AG20443 (cell line): ENCODE measurements around the gene NKTR.

Experiments
- DNase-seq: peaks from one replicate; pipeline ENCODE4 v3.0.0; 2012; ENCODE audit warnings: low spot score, mixed read lengths

NKTR gene

GRCh38 chr3:42662813-42663535, 62.5 kb downstream of the NKTR start:
- peak; percentile 9 for DNase-seq

- peak; percentile 11 for DNase-seq
Measured at GRCh38 chr3:42663581-42664437, 63.3 kb downstream of the NKTR start.

GRCh38 chr3:42664438-42664803, 63.9 kb downstream of the NKTR start:
- DNase-seq, result no peak

GRCh38 chr3:42665050-42665878, 64.8 kb downstream of the NKTR start:
- peak; percentile 8 for DNase-seq

- DNase-seq, result peak; percentile 9
Measured at GRCh38 chr3:42666022-42666421, 65.5 kb downstream of the NKTR start.

GRCh38 chr3:42666577-42666998, 66.1 kb downstream of the NKTR start:
- peak; percentile 11 for DNase-seq

- DNase-seq, result peak; percentile 9
Measured at GRCh38 chr3:42667096-42667522, 66.6 kb downstream of the NKTR start.

GRCh38 chr3:42667523-42668412, 67.3 kb downstream of the NKTR start:
- peak; percentile 11 for DNase-seq

GRCh38 chr3:42668413-42668760, 67.9 kb downstream of the NKTR start:
- DNase-seq, result peak; percentile 7

GRCh38 chr3:42668793-42669217, 68.3 kb downstream of the NKTR start:
- peak; percentile 51 for DNase-seq

- DNase-seq, result peak; percentile 7
Measured at GRCh38 chr3:42670051-42670576, 69.6 kb downstream of the NKTR start.

- DNase-seq, result no peak
Measured at GRCh38 chr3:42670670-42671069, 70.2 kb downstream of the NKTR start.

GRCh38 chr3:42672515-42672914, 72.0 kb downstream of the NKTR start:
- DNase-seq, result no peak

GRCh38 chr3:42673082-42673481, 72.6 kb downstream of the NKTR start:
- DNase-seq, result no peak

- no peak for DNase-seq
Measured at GRCh38 chr3:42674146-42674545, 73.7 kb downstream of the NKTR start.

GRCh38 chr3:42675909-42676308, 75.4 kb downstream of the NKTR start:
- DNase-seq, result no peak

- DNase-seq, result no peak
Measured at GRCh38 chr3:42678447-42678846, 78.0 kb downstream of the NKTR start.

GRCh38 chr3:42680271-42680670, 79.8 kb downstream of the NKTR start:
- no peak for DNase-seq

- no peak for DNase-seq
Measured at GRCh38 chr3:42680806-42681205, 80.3 kb downstream of the NKTR start.

GRCh38 chr3:42681361-42682038, 81.0 kb downstream of the NKTR start:
- no peak for DNase-seq
